IMR-90 (cell line): ENCODE results near the gene SLC22A5. TPM values are rescaled to one million over a fixed set of nuclear protein-coding genes. Genes with fewer than 3 reads are reported as not detected.

ENCODE experiments used
- ATAC-seq: fragments of 200-7000 bp; cut with Tn5 transposase; 2 replicates; pipeline ENCODE4 v1.9.1; 2020; ENCODE audit warnings: low read depth, mild to moderate bottlenecking, moderate library complexity
- BruUV-seq: library from RNA; stranded (reverse); fragments of 400-500 nt; replicated peaks from 2 replicates; lab custom pipeline; 2021; lab: Mats Ljungman, UMichigan
- CTCF ChIA-PET: fragments of 300-600 bp; formaldehyde crosslinking; extraction: SDS; loops from one replicate; lab custom pipeline; 2021; ENCODE audit warnings: antibody characterized with exemption; lab: Yijun Ruan, JAX
- POLR2A ChIA-PET: fragments of 300-600 bp; sonication (Branson Sonifier 250); formaldehyde crosslinking; loops from one replicate; lab custom pipeline; 2022; ENCODE audit warnings: antibody characterized with exemption; ENCODE audit not compliant: unreplicated experiment; lab: Charles Lee
- DNase-seq: peaks from one replicate; pipeline ENCODE4 v3.0.0; 2013
- H2AFZ ChIP-seq: replicated peaks from 2 replicates; pipeline ENCODE3; 2013; ENCODE audit warnings: low read length, mild to moderate bottlenecking; ENCODE audit not compliant: poor library complexity
- H2AK5ac ChIP-seq: 2 replicates; pipeline ENCODE4 v1.6.1; 2013; ENCODE audit warnings: low read depth, low read length, inconsistent platforms
- H2AK9ac ChIP-seq: replicated peaks from 2 replicates; pipeline ENCODE3; 2013; ENCODE audit warnings: mild to moderate bottlenecking, low read depth, low read length, moderate library complexity; ENCODE audit not compliant: poor library complexity
- H2BK120ac ChIP-seq: 2 replicates; pipeline ENCODE4 v1.6.1; 2013; ENCODE audit warnings: low read depth, low read length, inconsistent platforms
- H2BK15ac ChIP-seq: 3 replicates; pipeline ENCODE4 v1.6.1; 2013; ENCODE audit warnings: low read depth, low read length, inconsistent platforms
- H2BK20ac ChIP-seq: 2 replicates; pipeline ENCODE4 v1.6.1; 2013; ENCODE audit warnings: low read depth, mild to moderate bottlenecking, inconsistent platforms, low read length, moderate library complexity
- H2BK5ac ChIP-seq: 2 replicates; pipeline ENCODE4 v1.6.1; 2013; ENCODE audit warnings: mild to moderate bottlenecking, low read depth, low read length, inconsistent platforms; ENCODE audit not compliant: poor library complexity, severe bottlenecking
- H3K14ac ChIP-seq: replicated peaks from 2 replicates; pipeline ENCODE4 v1.6.1; 2013; ENCODE audit warnings: low read depth, low read length, inconsistent platforms
- H3K18ac ChIP-seq: 2 replicates; pipeline ENCODE4 v1.6.1; 2013; ENCODE audit warnings: low read depth, low read length, control low read depth
- H3K23ac ChIP-seq: 2 replicates; pipeline ENCODE4 v1.6.1; 2013; ENCODE audit warnings: low read depth, low read length, inconsistent platforms
- H3K27ac ChIP-seq: 2 replicates; pipeline ENCODE4 v1.5.1; 2013; ENCODE audit warnings: mild to moderate bottlenecking, control low read depth, low read length; ENCODE audit not compliant: insufficient read depth
- H3K27me3 ChIP-seq: 2 replicates; pipeline ENCODE4 v1.6.1; 2013; ENCODE audit warnings: low read length; ENCODE audit not compliant: control insufficient read depth, insufficient read depth
- H3K36me3 ChIP-seq: 2 replicates; pipeline ENCODE4 v1.6.1; 2013; ENCODE audit warnings: low read length, mixed read lengths; ENCODE audit not compliant: control insufficient read depth, insufficient read depth
- H3K4ac ChIP-seq: 2 replicates; pipeline ENCODE4 v1.6.1; 2013; ENCODE audit warnings: low read depth, low read length, inconsistent platforms
- H3K4me1 ChIP-seq: 2 replicates; pipeline ENCODE4 v1.6.1; 2013; ENCODE audit warnings: low read length, mixed read lengths; ENCODE audit not compliant: control insufficient read depth, insufficient read depth
- H3K4me2 ChIP-seq: 2 replicates; pipeline ENCODE4 v1.6.1; 2013; ENCODE audit warnings: low read depth, mild to moderate bottlenecking, control low read depth, low read length, moderate library complexity
- H3K4me3 ChIP-seq: 2 replicates; pipeline ENCODE4 v1.5.1; 2013; ENCODE audit warnings: low read depth, mild to moderate bottlenecking, control low read depth, low read length, moderate library complexity; ENCODE audit not compliant: insufficient read depth
- H3K56ac ChIP-seq: 2 replicates; pipeline ENCODE4 v1.6.1; 2013; ENCODE audit warnings: low read length, inconsistent platforms; ENCODE audit not compliant: insufficient read depth; ENCODE audit errors: extremely low read depth
- H3K79me1 ChIP-seq, 2 experiments: 2 replicates each; pipeline ENCODE4 v1.6.1; 2013; ENCODE audit warnings: low read length in 2 of 2, inconsistent platforms in 1 of 2, low read depth in 1 of 2
- H3K9ac ChIP-seq: 2 replicates; pipeline ENCODE4 v1.6.1; 2013; ENCODE audit warnings: low read depth, low read length, control low read depth
- H3K9me1 ChIP-seq: 2 replicates; pipeline ENCODE4 v1.6.1; 2013; ENCODE audit warnings: low read length, inconsistent platforms; ENCODE audit not compliant: insufficient read depth
- H3K9me3 ChIP-seq: 2 replicates; pipeline ENCODE4 v1.6.1; 2013; ENCODE audit warnings: low read length; ENCODE audit not compliant: control insufficient read depth, insufficient read depth
- H4K20me1 ChIP-seq: 2 replicates; pipeline ENCODE4 v1.6.1; 2013; ENCODE audit warnings: low read length, inconsistent platforms; ENCODE audit not compliant: insufficient read depth
- H4K5ac ChIP-seq: 2 replicates; pipeline ENCODE4 v1.6.1; 2013; ENCODE audit warnings: mild to moderate bottlenecking, low read depth, low read length, control low read depth
- H4K8ac ChIP-seq, 2 experiments: 2 replicates each; pipeline ENCODE4 v1.6.1; 2013; ENCODE audit warnings: low read depth in 2 of 2, low read length in 2 of 2, control low read depth in 1 of 2, inconsistent platforms in 1 of 2
- H4K91ac ChIP-seq: 2 replicates; pipeline ENCODE4 v1.6.1; 2013; ENCODE audit warnings: low read depth, low read length, inconsistent platforms; ENCODE audit not compliant: insufficient read depth
- BHLHE40 ChIP-seq: fragments of 150-350 bp; IDR thresholded peaks from 2 replicates; pipeline ENCODE4 v1.6.1; 2016; ENCODE audit warnings: mild to moderate bottlenecking, low read depth, low read length
- CEBPB ChIP-seq: IDR thresholded peaks from 2 replicates; pipeline ENCODE4 v1.6.1; 2012; ENCODE audit warnings: low read depth, low read length, improper control_type of control experiment
- CHD1 ChIP-seq: IDR thresholded peaks from 2 replicates; pipeline ENCODE4 v1.6.1; 2012; ENCODE audit warnings: low read depth, low read length, improper control_type of control experiment
- CTCF ChIP-seq: conservative IDR thresholded peaks from 2 replicates; pipeline ENCODE4 v1.5.1; 2012; ENCODE audit warnings: mild to moderate bottlenecking, low read depth, low read length, improper control_type of control experiment
- ELK1 ChIP-seq: fragments of 150-350 bp; IDR thresholded peaks from 2 replicates; pipeline ENCODE4 v1.6.1; 2016; ENCODE audit warnings: low read depth, mild to moderate bottlenecking, low read length, moderate library complexity, borderline replicate concordance
- FOS ChIP-seq: fragments of 150-350 bp; IDR thresholded peaks from 2 replicates; pipeline ENCODE4 v1.6.1; 2016; ENCODE audit warnings: low read depth, low read length
- MAFK ChIP-seq: IDR thresholded peaks from 2 replicates; pipeline ENCODE4 v1.6.1; 2012; ENCODE audit warnings: low read depth, low read length, improper control_type of control experiment
- MAZ ChIP-seq: IDR thresholded peaks from 2 replicates; pipeline ENCODE4 v1.6.1; 2012; ENCODE audit warnings: low read depth, mild to moderate bottlenecking, low read length, improper control_type of control experiment, moderate library complexity, borderline replicate concordance
- MXI1 ChIP-seq: IDR thresholded peaks from 2 replicates; pipeline ENCODE4 v1.6.1; 2012; ENCODE audit warnings: low read depth, mild to moderate bottlenecking, low read length, moderate library complexity, borderline replicate concordance
- NFE2L2 ChIP-seq: fragments of 150-350 bp; IDR thresholded peaks from 2 replicates; pipeline ENCODE4 v1.6.1; 2016; ENCODE audit warnings: low read depth, mild to moderate bottlenecking, low read length
- POLR2A ChIP-seq: IDR thresholded peaks from 2 replicates; pipeline ENCODE4 v1.6.1; 2012; ENCODE audit warnings: mild to moderate bottlenecking, low read depth, low read length
- RAD21 ChIP-seq: IDR thresholded peaks from 2 replicates; pipeline ENCODE4 v1.6.1; 2012; ENCODE audit warnings: low read length, improper control_type of control experiment
- RCOR1 ChIP-seq: IDR thresholded peaks from 2 replicates; pipeline ENCODE4 v1.6.1; 2012; ENCODE audit warnings: mild to moderate bottlenecking, low read length, improper control_type of control experiment; ENCODE audit not compliant: insufficient replicate concordance
- RFX5 ChIP-seq: IDR thresholded peaks from 2 replicates; pipeline ENCODE4 v1.8.0; 2012; ENCODE audit warnings: low read depth, mild to moderate bottlenecking, low read length, moderate library complexity
- SMC3 ChIP-seq: fragments of 150-350 bp; IDR thresholded peaks from 2 replicates; pipeline ENCODE4 v1.6.1; 2016; ENCODE audit warnings: low read depth, mild to moderate bottlenecking, antibody characterized with exemption, low read length, moderate library complexity
- USF2 ChIP-seq: fragments of 150-350 bp; IDR thresholded peaks from 2 replicates; pipeline ENCODE4 v1.6.1; 2017; ENCODE audit warnings: mild to moderate bottlenecking, antibody characterized with exemption, low read length, low read depth
- WGBS, 2 experiments: methylation state at CpG; one replicate each; pipeline versions ENCODE4 v1.1.5 to v1.1.7; 2013; ENCODE audit warnings: missing lambda C conversion rate in 2 of 2; ENCODE audit not compliant: insufficient read length in 1 of 2; ENCODE audit errors: extremely low coverage in 2 of 2; 5-methylcytosine and 5-hydroxymethylcytosine counted together
- dilution Hi-C: fragments of 300-500 bp; cut with HindIII; formaldehyde crosslinking; loops from one replicate; pipeline ENCODE4 v1.14.3; 2018; ENCODE audit warnings: low sequenced_read_pairs; ENCODE audit not compliant: unreplicated experiment
- in situ Hi-C: fragments of 300-500 bp; cut with MboI; formaldehyde crosslinking; loops from 3 replicates; pipeline ENCODE4 v1.14.3; 2019; ENCODE audit warnings: low sequenced_read_pairs, inconsistent platforms, mixed read lengths
- intact Hi-C: fragments of 100-400 bp; cut with micrococcal nuclease; formaldehyde crosslinking; loops from 2 replicates; pipeline ENCODE4 v1.10.0; 2022
- polyA plus RNA-seq, 3 experiments: library from polyadenylated mRNA; depleted of rRNA; stranded (reverse); fragments of >200 nt; gene quantifications; 2 replicates each; pipeline ENCODE4 v1.2.3, GENCODE V29; 2012; ENCODE audit warnings: low replicate concordance in 1 of 3
- total RNA-seq: library from RNA; depleted of rRNA; stranded (reverse); fragments of >200 nt; gene quantifications from 2 replicates; pipeline ENCODE4 v1.2.3, GENCODE V29; 2012

Gene SLC22A5
- total and polyA plus RNA-seq, 2 of the 4 experiments (the other 2 are of a cell fraction) = 6.1 to 7.1 TPM

- H3K4me1 ChIP-seq = peaks cover 9% of the 10 kb centered on the region
- H2AK9ac ChIP-seq = no peak overlapping the region
- no peak overlapping the region for H3K4ac ChIP-seq
- H3K4me3 ChIP-seq = no peak overlapping the region
- H4K91ac ChIP-seq = no peak overlapping the region
- H3K9ac ChIP-seq = no peak overlapping the region
- DNase-seq = no peak
- H2AFZ ChIP-seq = no peak overlapping the region
- in situ Hi-C loops (no loop called here), intact Hi-C loops (no loop called here), dilution Hi-C loops (no loop called here)
- no peak overlapping the region for H3K18ac ChIP-seq
- H4K8ac ChIP-seq = no peak overlapping the region
- no peak overlapping the region for H3K56ac ChIP-seq
- no peaks in the 10 kb centered on the region for H4K20me1 ChIP-seq
- H4K5ac ChIP-seq = no peak overlapping the region
- no peak for TF ChIP-seq RCOR1
- no peak for TF ChIP-seq RAD21
- TF ChIP-seq CTCF = no peak
- no peak for TF ChIP-seq NFE2L2
- no peak for TF ChIP-seq MXI1
- TF ChIP-seq ELK1 = no peak
- TF ChIP-seq POLR2A = no peak
- TF ChIP-seq MAFK = no peak
- TF ChIP-seq MAZ = no peak
- TF ChIP-seq RFX5 = no peak
- TF ChIP-seq USF2 = no peak
- no peak for TF ChIP-seq SMC3
- TF ChIP-seq FOS = no peak
- no peak for TF ChIP-seq CEBPB
- no peak for TF ChIP-seq BHLHE40
- TF ChIP-seq CHD1 = no peak
- H2BK20ac ChIP-seq = no peak overlapping the region
- no peak overlapping the region for H2AK5ac ChIP-seq
- no peaks in the 10 kb centered on the region for H3K36me3 ChIP-seq
- H3K23ac ChIP-seq = no peak overlapping the region
- H3K27ac ChIP-seq = no peak overlapping the region
- H2BK15ac ChIP-seq = no peak overlapping the region
- no TSS peak for BruUV-seq
- no peak overlapping the region for H2BK120ac ChIP-seq
- no peak overlapping the region for H2BK5ac ChIP-seq
- H3K79me1 ChIP-seq = peaks cover 0 to 10% of the 10 kb centered on the region in 2 experiments; a peak in 2 of 4 replicates
- H3K27me3 ChIP-seq = no peaks in the 10 kb centered on the region
- ChIA-PET POLR2A (no interaction called here), CTCF (no interaction called here)
- no peak overlapping the region for H3K14ac ChIP-seq
- peaks cover 5% of the 10 kb centered on the region for H3K9me1 ChIP-seq
- H3K4me2 ChIP-seq = no peak overlapping the region
- H3K9me3 ChIP-seq = no peaks in the 10 kb centered on the region
- WGBS, 2 experiments = 100% methylated on average over 1 of the region's 5 CpGs; no CpG with 5 or more reads in 1 of the 2 experiments
- no peak for ATAC-seq
Measured at GRCh38 chr5:132371603-132371994, 2.1 kb downstream of the SLC22A5 start.
